Neural crest cell (in vitro differentiated cells): ENCODE results near the gene SCUBE1. TPM values are rescaled to one million over a fixed set of nuclear protein-coding genes. Genes with fewer than 3 reads are reported as not detected.

ENCODE experiments used
- DNase-seq: peaks from one replicate; pipeline ENCODE4 v3.0.0; 2021; ENCODE audit warnings: low read depth, mixed read lengths, low spot score
- H3K27ac Mint-ChIP-seq: one replicate; pipeline ENCODE4 v1.8.0; 2021; ENCODE audit warnings: mild to moderate bottlenecking, mixed read lengths; ENCODE audit not compliant: unreplicated experiment
- H3K27me3 Mint-ChIP-seq: 2 replicates; pipeline ENCODE4 v1.8.0; 2021; ENCODE audit warnings: low read depth, mild to moderate bottlenecking, mixed read lengths
- H3K36me3 Mint-ChIP-seq: 2 replicates; pipeline ENCODE4 v1.8.0; 2021; ENCODE audit warnings: low read depth, mild to moderate bottlenecking, mixed read lengths
- H3K4me1 Mint-ChIP-seq: 2 replicates; pipeline ENCODE4 v1.8.0; 2021; ENCODE audit warnings: mixed read lengths
- H3K4me3 Mint-ChIP-seq: one replicate; pipeline ENCODE4 v1.8.0; 2021; ENCODE audit warnings: mild to moderate bottlenecking, mixed read lengths
- H3K9me3 Mint-ChIP-seq: 2 replicates; pipeline ENCODE4 v1.8.0; 2021; ENCODE audit warnings: mixed read lengths
- CTCF ChIP-seq: fragments of 200-600 bp; sonication (generic); conservative IDR thresholded peaks from 2 replicates; pipeline ENCODE4 v1.5.0; 2021; ENCODE audit warnings: antibody characterized with exemption, mild to moderate bottlenecking
- total RNA-seq: library from RNA; stranded (reverse); gene quantifications from 2 replicates; pipeline ENCODE4 v1.2.1, GENCODE V29; 2021

SCUBE1 gene
- total RNA-seq, 1 donor from 2014 or later, result 12.1 TPM

- Mint-ChIP-seq H3K4me3 (no peak overlapping the region), H3K4me1 (peaks cover 16% of the 10 kb centered on the region), H3K9me3 (peaks cover 4% of the 10 kb centered on the region), H3K27ac (no peak overlapping the region), H3K27me3 (peaks cover 40% of the 10 kb centered on the region), H3K36me3 (no peaks in the 10 kb centered on the region)
- DNase-seq, result no peak
- no peak for TF ChIP-seq CTCF
Measured at GRCh38 chr22:43389227-43389836, 46.2 kb upstream of the SCUBE1 start.

GRCh38 chr22:43388420-43388851 lies 45.3 kb upstream of the SCUBE1 start:
- Mint-ChIP-seq H3K27ac (no peak overlapping the region), H3K4me3 (no peak overlapping the region), H3K36me3 (no peaks in the 10 kb centered on the region), H3K4me1 (peaks cover 10% of the 10 kb centered on the region), H3K9me3 (no peaks in the 10 kb centered on the region), H3K27me3 (peaks cover 44% of the 10 kb centered on the region)
- peak; percentile 93 for DNase-seq
- TF ChIP-seq CTCF, result peak; percentile 99

- H3K9me3 Mint-ChIP-seq, result no peaks in the 10 kb centered on the region
- DNase-seq, result no peak
- no peak for TF ChIP-seq CTCF
- peaks cover 44% of the 10 kb centered on the region for H3K27me3 Mint-ChIP-seq
- no peak overlapping the region for H3K4me3 Mint-ChIP-seq
- no peaks in the 10 kb centered on the region for H3K36me3 Mint-ChIP-seq
- no peak overlapping the region for H3K27ac Mint-ChIP-seq
- H3K4me1 Mint-ChIP-seq, result peaks cover 5% of the 10 kb centered on the region
Measured at GRCh38 chr22:43387815-43388214, 44.6 kb upstream of the SCUBE1 start.

- Mint-ChIP-seq H3K4me1 (no peaks in the 10 kb centered on the region), H3K27me3 (peaks cover 47% of the 10 kb centered on the region), H3K36me3 (no peaks in the 10 kb centered on the region), H3K9me3 (no peaks in the 10 kb centered on the region), H3K4me3 (no peak overlapping the region), H3K27ac (no peak overlapping the region)
- peak; percentile 85 for DNase-seq
- TF ChIP-seq CTCF, result peak; percentile 94
Measured at GRCh38 chr22:43385770-43386641, 42.8 kb upstream of the SCUBE1 start.

GRCh38 chr22:43384863-43385262 lies 41.7 kb upstream of the SCUBE1 start:
- Mint-ChIP-seq H3K27ac (no peak overlapping the region), H3K9me3 (no peaks in the 10 kb centered on the region), H3K27me3 (peaks cover 55% of the 10 kb centered on the region), H3K4me1 (no peaks in the 10 kb centered on the region), H3K4me3 (no peak overlapping the region), H3K36me3 (no peaks in the 10 kb centered on the region)
- no peak for DNase-seq
- no peak for TF ChIP-seq CTCF
